Measurements from ENCODE around the gene BRWD1. TPM values are rescaled to one million over a fixed set of nuclear protein-coding genes. Genes with fewer than 3 reads are reported as not detected.

The BRWD1 gene
- total and polyA plus RNA-seq, 2 of the 8 experiments (the other 6 are each of a cell fraction or from before 2014, with no cell fraction given): 9.3 to 45.2 TPM

DNA sequence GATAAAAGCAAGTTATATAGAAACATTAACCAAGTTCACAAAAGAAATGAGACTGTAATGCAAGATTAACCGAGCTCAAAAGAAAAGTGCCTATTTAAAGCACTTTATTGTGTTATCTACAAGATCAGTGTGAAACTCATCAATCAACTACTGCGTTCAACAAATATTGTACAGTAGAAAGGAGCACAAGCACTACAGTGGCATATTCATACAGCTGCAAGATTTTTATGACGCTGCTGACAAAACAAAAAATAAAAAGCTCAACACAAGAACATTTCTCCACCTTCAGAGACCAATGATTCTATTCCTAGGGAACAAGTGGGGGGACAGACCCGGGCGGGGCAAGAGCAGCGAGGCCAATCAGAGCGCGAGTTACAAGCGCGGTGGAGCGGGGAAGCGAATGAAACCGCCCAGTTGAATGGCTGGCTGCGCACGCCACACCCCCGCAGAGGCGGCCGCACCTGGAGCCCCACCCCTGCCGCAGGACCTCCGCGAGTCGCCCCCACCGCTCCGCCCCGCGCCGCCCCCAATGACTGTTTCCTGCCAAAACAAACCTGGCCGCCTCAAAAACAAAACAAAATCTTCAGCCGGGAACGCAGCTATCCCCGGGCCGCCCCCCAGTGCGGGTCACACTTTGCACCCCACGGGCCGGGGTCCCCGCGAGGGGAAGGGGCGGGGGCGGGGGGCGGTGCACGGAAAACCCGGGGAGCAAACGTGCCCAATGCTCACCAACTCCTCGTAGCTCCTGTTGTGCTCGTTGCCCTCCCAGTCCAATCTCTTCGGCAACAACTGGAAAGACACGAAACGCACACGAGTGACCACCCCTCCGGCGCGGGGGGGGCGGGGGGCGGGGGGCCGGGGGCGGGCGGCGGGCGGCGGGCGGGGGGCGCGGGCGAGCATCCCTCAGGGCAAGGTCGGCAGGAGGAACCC lies 1.1 kb downstream of the BRWD1 start:
- H2AK5ac ChIP-seq (ENCODE audit: low read depth, low read length): no peak overlapping the region
- H3K4me1 ChIP-seq (replicated peaks in 1 of 4; ENCODE audit: control insufficient read depth in 3 of 4, insufficient read depth in 4 of 4, low read length in 3 of 4): peaks cover 4 to 5% (median 4%) of the 10 kb centered on the region in 4 experiments; a peak in 5 of 7 replicates
- no peak overlapping the region for H2BK5ac ChIP-seq (ENCODE audit: low read depth, low read length)
- no peak overlapping the region for H2BK20ac ChIP-seq (ENCODE audit: low read length)
- peaks cover 0 to 2% of the 10 kb centered on the region in 2 experiments for H4K20me1 ChIP-seq (replicated peaks in 1 of 2; ENCODE audit: control insufficient read depth in 1 of 2, insufficient read depth in 2 of 2, low read length in 2 of 2)
- H3K9ac ChIP-seq (replicated peaks in 1 of 4; ENCODE audit: extremely low read depth in 1 of 4, low read depth in 3 of 4, low read length in 3 of 4): peak overlapping the region in 3 of 4 experiments; percentile 45 to 94 (median 83); a peak in 5 of 7 replicates
- no peak overlapping the region for H2BK120ac ChIP-seq (replicated peaks; ENCODE audit: low read depth, low read length)
- FAIRE-seq: no peak
- H3K23ac ChIP-seq (ENCODE audit: insufficient read length): no peak overlapping the region
- POLR2A ChIA-PET (ENCODE audit: partially characterized antibody): interaction anchor here (0.6 to 8.1 kb wide), 23 partner anchors 7 to 129 kb away, joined by 3 to 89 read pairs (median 6); partner anchors contain the start of genes HMGN1 and PSMG1
- H2AFZ ChIP-seq (ENCODE audit: low read length): no peak overlapping the region
- peaks cover 6% of the 10 kb centered on the region for H3K23me2 ChIP-seq (ENCODE audit: low read depth, low read length)
- H2BK15ac ChIP-seq (ENCODE audit: low read length): no peak overlapping the region
- H4K91ac ChIP-seq (replicated peaks; ENCODE audit: insufficient read length, low read length): no peak overlapping the region
- H3K4me3 ChIP-seq (ENCODE audit: extremely low read depth in 1 of 4, insufficient read depth in 2 of 4, low read depth in 3 of 4, low read length in 4 of 4): peak overlapping the region; percentile 63 to 80 (median 69)
- H3K18ac ChIP-seq (ENCODE audit: extremely low read depth, low read length): no peak overlapping the region
- whole genome bisulfite sequencing, 2 experiments (ENCODE audit: extremely low coverage in 1 of 2, insufficient coverage in 1 of 2, insufficient read length in 1 of 2, insufficient replicate concordance in 2 of 2, low coverage in 1 of 2, low lambda C conversion rate in 2 of 2, missing lambda C conversion rate in 1 of 2): 6% methylated on average over 34 of the region's 65 CpGs; no CpG with 5 or more reads in 1 of the 2 experiments
- H3K14ac ChIP-seq (ENCODE audit: insufficient read length): no peak overlapping the region
- no peak overlapping the region for H3K4ac ChIP-seq (replicated peaks; ENCODE audit: insufficient read length, low read depth, low read length)
- no peaks in the 10 kb centered on the region for H3K9me3 ChIP-seq (ENCODE audit: insufficient read depth in 2 of 2, low read depth in 1 of 2, low read length in 1 of 2)
- no peak overlapping the region for H2BK12ac ChIP-seq (ENCODE audit: low read depth, low read length)
- H3K79me1 ChIP-seq (ENCODE audit: low read depth, low read length): peaks cover 4% of the 10 kb centered on the region; the same call in 1 of the 2 replicates
- H3K79me2 ChIP-seq (ENCODE audit: control insufficient read depth in 1 of 2, insufficient read depth in 2 of 2, low read length in 2 of 2): peaks cover 5 to 48% of the 10 kb centered on the region in 2 experiments; a peak in 3 of 4 replicates
- H3K27me3 ChIP-seq (replicated peaks in 1 of 4; ENCODE audit: control insufficient read depth in 3 of 4, extremely low read depth in 1 of 4, insufficient read depth in 3 of 4, low read length in 3 of 4): no peaks in the 10 kb centered on the region
- H3K4me2 ChIP-seq (ENCODE audit: insufficient read depth in 1 of 2, low read depth in 2 of 2, low read length in 2 of 2): peak overlapping the region; percentile 51 to 64
- no peak overlapping the region for H4K5ac ChIP-seq (ENCODE audit: insufficient read length, low read depth, low read length)
- peaks cover 0 to 28% (median 5%) of the 10 kb centered on the region in 4 experiments; a peak in 3 of 8 replicates for H3K36me3 ChIP-seq (ENCODE audit: control insufficient read depth in 2 of 4, insufficient read depth in 4 of 4, low read length in 3 of 4)
- no peak overlapping the region for H3K27ac ChIP-seq (ENCODE audit: low read depth, low read length)
- H4K8ac ChIP-seq (ENCODE audit: extremely low read depth, insufficient read depth, low read length): peak overlapping the region; percentile 87
- peak; percentile 70 to 95 for DNase-seq (ENCODE audit: low read depth in 1 of 2, low spot score in 2 of 2)
- CTCF ChIA-PET (ENCODE audit: partially characterized antibody): interaction anchor here (0.6 to 2.0 kb wide), 4 partner anchors 26 to 129 kb away, joined by 3 to 6 read pairs (median 4); no protein-coding TSS in a partner anchor
- no peak overlapping the region for H3K56ac ChIP-seq (replicated peaks; ENCODE audit: insufficient read length, low read depth, low read length)
- TF ChIP-seq HDAC6 (IDR thresholded peaks at IDR 0.05; ENCODE audit: low read depth, low read length) (no peak), ATF3 (IDR thresholded peaks at IDR 0.05; ENCODE audit: insufficient read depth, low read depth, low read length) (no peak), EP300 (IDR thresholded peaks at IDR 0.05; ENCODE audit: borderline replicate concordance in 1 of 2, low read depth in 2 of 2, low read length in 2 of 2) (no peak), SIRT6 (IDR thresholded peaks at IDR 0.05; ENCODE audit: low read length) (no peak), CHD2 (IDR thresholded peaks at IDR 0.05; ENCODE audit: low read length) (peak; percentile 72), TAF1 (IDR thresholded peaks at IDR 0.05; ENCODE audit: low read depth, low read length) (peak; percentile 30; the same call in 1 of the 2 replicates), RXRA (IDR thresholded peaks at IDR 0.05; ENCODE audit: insufficient read depth, low read depth, low read length) (no peak)

Measured in H1 (cell line).